ENCODE measurements around the gene STXBP3. TPM values are rescaled to one million over a fixed set of nuclear protein-coding genes. Genes with fewer than 3 reads are reported as not detected.

STXBP3 gene
- total and polyA plus RNA-seq, 2 of the 8 experiments (the other 6 are each of a cell fraction or from before 2014, with no cell fraction given): 6.0 to 38.5 TPM

DNA sequence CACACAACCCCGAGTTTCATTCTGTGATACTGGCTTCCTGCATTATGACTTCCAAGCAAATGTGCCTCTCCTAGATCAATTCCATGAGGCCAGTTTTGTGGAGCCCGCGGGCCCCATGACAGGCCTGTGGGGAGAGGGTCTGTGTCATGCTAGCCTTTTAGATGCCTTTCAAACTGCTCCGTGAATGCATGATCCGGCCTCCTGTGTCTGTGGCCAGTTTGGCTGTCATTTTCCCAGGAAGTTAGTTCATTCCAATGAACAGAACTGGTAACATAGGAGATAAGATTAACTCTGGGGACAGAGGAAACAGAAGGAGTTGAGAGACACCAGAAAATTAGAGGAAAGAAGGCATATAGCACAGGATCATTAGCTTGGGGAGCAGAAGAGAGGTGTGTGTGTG is 30.5 kb upstream of the STXBP3 start (continued):
- TF ChIP-seq GABPA (IDR thresholded peaks at IDR 0.05; ENCODE audit: borderline replicate concordance, insufficient read depth, low read length): no peak
- TF ChIP-seq MAFK (IDR thresholded peaks at IDR 0.05; ENCODE audit: low read depth, low read length): no peak
- TF ChIP-seq SIRT6 (IDR thresholded peaks at IDR 0.05; ENCODE audit: low read length): no peak
- TF ChIP-seq, protein P1, sequence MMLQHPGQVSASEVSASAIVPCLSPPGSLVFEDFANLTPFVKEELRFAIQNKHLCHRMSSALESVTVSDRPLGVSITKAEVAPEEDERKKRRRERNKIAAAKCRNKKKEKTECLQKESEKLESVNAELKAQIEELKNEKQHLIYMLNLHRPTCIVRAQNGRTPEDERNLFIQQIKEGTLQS (IDR thresholded peaks at IDR 0.05; ENCODE audit: insufficient read depth, low read depth, low read length): no peak
- TF ChIP-seq EP300 (IDR thresholded peaks at IDR 0.05; ENCODE audit: borderline replicate concordance in 1 of 2, low read depth in 2 of 2, low read length in 2 of 2): no peak
- TF ChIP-seq PHF8 (conservative IDR thresholded peaks at IDR 0.05; ENCODE audit: low read depth, low read length): no peak
